OCI-LY1 (cell line): ENCODE data around the gene SPTSSA.
"Not testable (repeated sequence)": the region's sequence is repeated elsewhere in the genome, so short reads cannot be mapped to it uniquely, and the experiment has no call there.

Experiments used
- H2AFZ ChIP-seq: fragments of 200-600 bp; sonication (generic), shearing (Covaris generic); 2 replicates; pipeline ENCODE4 v1.6.0; 2014; ENCODE audit warnings: antibody characterized with exemption, mild to moderate bottlenecking, low read length
- H3F3A ChIP-seq: fragments of 200-600 bp; sonication (generic), shearing (Covaris generic); 2 replicates; pipeline ENCODE4 v1.6.0; 2014; ENCODE audit warnings: mild to moderate bottlenecking, antibody characterized with exemption, low read length, moderate library complexity; ENCODE audit not compliant: insufficient read depth
- H3K27ac ChIP-seq: fragments of 200-600 bp; sonication (generic); 2 replicates; pipeline ENCODE4 v1.5.1; 2014; ENCODE audit warnings: low read length, mixed run types, mild to moderate bottlenecking, low read depth; ENCODE audit not compliant: poor library complexity, severe bottlenecking
- H3K27me3 ChIP-seq: fragments of 200-600 bp; sonication (generic); 2 replicates; pipeline ENCODE4 v1.6.0; 2014; ENCODE audit warnings: antibody characterized with exemption, mild to moderate bottlenecking, low read length, moderate library complexity; ENCODE audit not compliant: insufficient read depth
- H3K36me3 ChIP-seq: fragments of 200-600 bp; sonication (generic); 2 replicates; pipeline ENCODE4 v1.6.1; 2014; ENCODE audit warnings: mild to moderate bottlenecking, antibody characterized with exemption, low read length, moderate library complexity, mixed read lengths; ENCODE audit not compliant: insufficient read depth
- H3K4me1 ChIP-seq: fragments of 200-600 bp; sonication (generic); 2 replicates; pipeline ENCODE4 v1.5.1; 2014; ENCODE audit warnings: mild to moderate bottlenecking, low read length, moderate library complexity; ENCODE audit not compliant: insufficient read depth, severe bottlenecking
- H3K4me2 ChIP-seq: fragments of 200-600 bp; sonication (generic), shearing (Covaris generic); 2 replicates; pipeline ENCODE4 v1.6.1; 2014; ENCODE audit warnings: low read length
- H3K4me3 ChIP-seq: fragments of 200-600 bp; sonication (generic); 2 replicates; pipeline ENCODE4 v1.5.1; 2014; ENCODE audit warnings: low read length, low read depth, mild to moderate bottlenecking, mixed read lengths; ENCODE audit not compliant: poor library complexity, severe bottlenecking
- H3K79me2 ChIP-seq: fragments of 200-600 bp; shearing (Covaris generic); 2 replicates; pipeline ENCODE4 v1.6.1; 2016; ENCODE audit warnings: mixed run types, low read length, mixed read lengths; ENCODE audit not compliant: insufficient read depth
- H3K9ac ChIP-seq: fragments of 200-600 bp; sonication (generic), shearing (Covaris generic); 2 replicates; pipeline ENCODE4 v1.6.1; 2014; ENCODE audit warnings: mild to moderate bottlenecking, low read length, mixed read lengths
- H3K9me2 ChIP-seq: fragments of 200-600 bp; sonication (generic), shearing (Covaris generic); 2 replicates; pipeline ENCODE4 v1.6.1; 2014; ENCODE audit warnings: low read depth, mild to moderate bottlenecking, low read length, mixed read lengths
- H3K9me3 ChIP-seq: fragments of 200-600 bp; shearing (Covaris generic); 2 replicates; pipeline ENCODE4 v1.6.1; 2014; ENCODE audit warnings: low read length, mixed read lengths
- H4K20me1 ChIP-seq: fragments of 200-600 bp; sonication (generic), shearing (Covaris generic); 2 replicates; pipeline ENCODE4 v1.6.0; 2016; ENCODE audit warnings: mild to moderate bottlenecking, low read length; ENCODE audit not compliant: insufficient read depth
- CTCF ChIP-seq: fragments of 200-600 bp; sonication (generic), shearing (Covaris generic); IDR thresholded peaks from 2 replicates; pipeline ENCODE4 v1.5.1; 2017; ENCODE audit warnings: mild to moderate bottlenecking, antibody characterized with exemption, low read length, moderate library complexity, mixed read lengths
- EZH2 ChIP-seq: fragments of 200-600 bp; sonication (generic), shearing (Covaris generic); IDR thresholded peaks from 2 replicates; pipeline ENCODE4 v1.8.0; 2017; ENCODE audit warnings: borderline replicate concordance, mixed run types, mild to moderate bottlenecking, antibody characterized with exemption, low read length, moderate library complexity, mixed read lengths

SPTSSA gene

DNA sequence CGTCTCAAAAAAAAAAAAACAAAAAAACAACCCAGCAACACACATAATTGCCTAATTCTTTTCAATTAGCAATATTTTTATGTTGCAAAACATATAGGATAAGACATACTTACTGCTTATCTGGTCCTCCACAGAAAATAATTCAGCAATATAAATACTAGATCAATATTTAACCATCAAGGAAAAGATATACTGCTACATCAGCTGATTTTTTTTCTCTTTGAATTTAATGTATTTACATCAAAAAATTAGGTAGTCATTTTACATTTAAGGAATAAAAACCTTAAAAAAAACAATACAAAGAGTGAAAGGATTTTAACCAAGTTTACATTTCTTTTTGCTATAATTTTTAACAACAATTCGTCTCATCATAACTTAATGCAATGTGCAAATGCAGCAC, 28.1 kb downstream of the SPTSSA start:
- H3K27me3 ChIP-seq: no peaks in the 10 kb centered on the region
- 0 out of 2 replicates have a peak, but pooled peaks cover 4% of the 10 kb centered on the region for H3K36me3 ChIP-seq
- H3K4me2 ChIP-seq: no peak overlapping the region
- no peaks in the 10 kb centered on the region for H4K20me1 ChIP-seq
- TF ChIP-seq EZH2 (no peak), CTCF (no peak)
- H3K9ac ChIP-seq: no peak overlapping the region
- H3K4me3 ChIP-seq: no peak overlapping the region
- H3K79me2 ChIP-seq: no peaks in the 10 kb centered on the region
- no peak overlapping the region for H3K27ac ChIP-seq
- H3F3A ChIP-seq: no peaks in the 10 kb centered on the region
- no peaks in the 10 kb centered on the region for H3K9me2 ChIP-seq
- no peaks in the 10 kb centered on the region for H3K9me3 ChIP-seq
- no peaks in the 10 kb centered on the region for H3K4me1 ChIP-seq
- H2AFZ ChIP-seq: no peak overlapping the region

- H3K4me3 ChIP-seq, H2AFZ ChIP-seq, H3K27ac ChIP-seq: not testable (repeated sequence)
Measured at GRCh38 chr14:34428102-34428466, 34.0 kb downstream of the SPTSSA start.

GRCh38 chr14:34426313-34427295, 35.4 kb downstream of the SPTSSA start:
- Histone ChIP-seq H3K36me3 (no peaks in the 10 kb centered on the region), H3K9ac (no peak overlapping the region), H3F3A (no peaks in the 10 kb centered on the region), H3K9me2 (no peaks in the 10 kb centered on the region), H2AFZ (no peak overlapping the region), H3K9me3 (no peaks in the 10 kb centered on the region), H3K27me3 (no peaks in the 10 kb centered on the region; the same call in 1 of the 2 replicates), H3K4me3 (no peak overlapping the region), H3K4me2 (no peak overlapping the region), H3K4me1 (no peaks in the 10 kb centered on the region), H3K27ac (no peak overlapping the region), H4K20me1 (no peaks in the 10 kb centered on the region), H3K79me2 (no peaks in the 10 kb centered on the region)
- no peak for TF ChIP-seq CTCF
- no peak for TF ChIP-seq EZH2

More at GRCh38 chr14:34428102-34428466, 34.0 kb downstream of the SPTSSA start:
- H3K9me3 ChIP-seq, H3K4me1 ChIP-seq, H3K4me2 ChIP-seq, H3K79me2 ChIP-seq, H4K20me1 ChIP-seq, H3K27me3 ChIP-seq, H3K36me3 ChIP-seq, H3F3A ChIP-seq, H3K9ac ChIP-seq, H3K9me2 ChIP-seq: not testable (repeated sequence)
